K562 (cell line): ENCODE measurements around the gene CSNK1G2. TPM values are rescaled to one million over a fixed set of nuclear protein-coding genes. Genes with fewer than 3 reads are reported as not detected.

Experiments
- ATAC-seq: fragments of 200-7000 bp; cut with Tn5 transposase; 3 replicates; pipeline ENCODE4 v1.9.1; 2020; ENCODE audit warnings: moderate library complexity
- BruUV-seq: library from RNA; stranded (reverse); fragments of 400-500 nt; replicated peaks from 2 replicates; lab custom pipeline; 2021; lab: Mats Ljungman, UMichigan
- CTCF ChIA-PET: fragments of 300-600 bp; formaldehyde crosslinking; extraction: SDS; loops from one replicate; lab custom pipeline; 2021; ENCODE audit warnings: low intra/inter-chr PET ratio; lab: Yijun Ruan, JAX
- POLR2A ChIA-PET: fragments of 300-600, 350-650 bp; sonication (Branson Sonifier 250); formaldehyde crosslinking; extraction: SDS; loops from one replicate; lab custom pipeline; 2021; ENCODE audit warnings: antibody characterized with exemption, inconsistent platforms; lab: Yijun Ruan, JAX
- DNase-seq, 4 experiments: peaks; one replicate each; pipeline versions ENCODE4 v3.0.0 to v3.0.0-alpha.2; 2011 to 2018; ENCODE audit warnings: low spot score in 3 of 4, mixed read lengths in 3 of 4; ENCODE audit errors: extremely low read depth in 1 of 4
- FAIRE-seq: peaks from 2 replicates; lab custom pipeline; 2011; peaks lifted over from hg19 to GRCh38; lab: Jason Lieb, UNC
- H2AFZ ChIP-seq: 2 replicates; pipeline ENCODE4 v1.6.0; 2011; ENCODE audit warnings: low read depth, low read length, control low read depth, inconsistent platforms
- H3K27ac ChIP-seq: fragments of 200-600 bp; 3 replicates; pipeline ENCODE4 v1.8.0; 2011; ENCODE audit warnings: low read depth, mild to moderate bottlenecking, control low read depth, inconsistent platforms, low read length, moderate library complexity, mixed read lengths; ENCODE audit errors: extremely low read depth
- H3K27me3 ChIP-seq, 2 experiments: fragments of 300-600 bp in 1 of 2; 2 replicates in 1 of 2; 3 replicates in 1 of 2; pipeline versions ENCODE4 v1.6.0 to v1.8.0; 2011; ENCODE audit warnings: inconsistent platforms in 2 of 2, low read length in 2 of 2, mild to moderate bottlenecking in 1 of 2, mixed read lengths in 1 of 2, moderate library complexity in 1 of 2; ENCODE audit not compliant: control insufficient read depth in 2 of 2, insufficient read depth in 2 of 2
- H3K36me3 ChIP-seq: fragments of 300-600 bp; 3 replicates; pipeline ENCODE4 v1.8.0; 2011; ENCODE audit warnings: mild to moderate bottlenecking, low read length, inconsistent platforms; ENCODE audit not compliant: control insufficient read depth, insufficient read depth
- H3K4me1 ChIP-seq, 2 experiments: fragments of 200-600 bp in 1 of 2; replicated peaks in 1 of 2; 2 replicates in 1 of 2; 3 replicates in 1 of 2; pipeline versions ENCODE4 v1.5.1 to v1.8.0; 2011; ENCODE audit warnings: inconsistent platforms in 2 of 2, low read length in 2 of 2, mild to moderate bottlenecking in 1 of 2, mixed read lengths in 1 of 2, moderate library complexity in 1 of 2; ENCODE audit not compliant: control insufficient read depth in 2 of 2, insufficient read depth in 2 of 2
- H3K4me2 ChIP-seq: 2 replicates; pipeline ENCODE4 v1.6.1; 2011; ENCODE audit warnings: low read length, control low read depth, inconsistent platforms, mixed read lengths; ENCODE audit not compliant: insufficient read depth
- H3K4me3 ChIP-seq: fragments of 200-600 bp; sonication (generic), shearing (Covaris generic); 2 replicates; pipeline ENCODE4 v1.5.1; 2016; ENCODE audit warnings: control low read depth, inconsistent platforms
- H3K79me2 ChIP-seq: fragments of 200-600 bp; 3 replicates; pipeline ENCODE4 v1.8.0; 2011; ENCODE audit warnings: low read length, inconsistent platforms; ENCODE audit not compliant: control insufficient read depth, insufficient read depth
- H3K9ac ChIP-seq, 2 experiments: 2 replicates each; pipeline versions ENCODE4 v1.6.0 to v1.6.1; 2011; ENCODE audit warnings: low read depth in 2 of 2, low read length in 2 of 2, control low read depth in 1 of 2, inconsistent platforms in 1 of 2, mild to moderate bottlenecking in 1 of 2, mixed read lengths in 1 of 2; ENCODE audit not compliant: insufficient read depth in 1 of 2
- H3K9me1 ChIP-seq: one replicate; pipeline ENCODE4 v1.6.0; 2011; ENCODE audit warnings: inconsistent platforms, mild to moderate bottlenecking, low read length, moderate library complexity; ENCODE audit not compliant: control insufficient read depth, insufficient read depth
- H3K9me3 ChIP-seq: replicated peaks from 2 replicates; pipeline ENCODE4 v1.5.1; 2011; ENCODE audit warnings: low read depth, low read length, inconsistent platforms; ENCODE audit not compliant: control insufficient read depth, insufficient read depth
- H4K20me1 ChIP-seq: replicated peaks from 2 replicates; pipeline ENCODE4 v1.6.1; 2011; ENCODE audit warnings: low read length, inconsistent platforms, mixed read lengths; ENCODE audit not compliant: control insufficient read depth, insufficient read depth
- WGBS: fragments of 100-300 bp; shearing (Covaris generic); methylation state at CpG from one replicate; pipeline ENCODE4 v1.1.6; 2016; ENCODE audit warnings: low coverage, mixed read lengths; ENCODE audit not compliant: insufficient coverage; ENCODE audit errors: missing lambda C conversion rate; 5-methylcytosine and 5-hydroxymethylcytosine counted together
- in situ Hi-C: fragments of 300-500 bp; cut with MboI; formaldehyde crosslinking; loops from 4 replicates; pipeline ENCODE4 v1.15.0; 2018; ENCODE audit warnings: inconsistent platforms, mixed read lengths
- intact Hi-C: fragments of 100-400 bp; cut with micrococcal nuclease; formaldehyde crosslinking; loops from 2 replicates; pipeline ENCODE4 v1.14.2; 2022
- polyA plus RNA-seq, 8 experiments: library from polyadenylated mRNA; depleted of rRNA in 4 of 8; stranded (reverse) in 5 of 8; unstranded in 3 of 8; fragments of >200 nt; fragmentation: Nextera tagmentation in 2 of 8; fragmentation: Illumina TruSeq in 1 of 8; extraction: Ambion mirVana in 2 of 8; extraction: Trizol in 1 of 8; gene quantifications; 2 replicates each; pipeline versions ENCODE4 v1.2.1 to v1.2.3, GENCODE V29; 2011 to 2014; ENCODE audit warnings: inconsistent platforms in 1 of 8, missing spikeins in 1 of 8
- total RNA-seq, 7 experiments: library from RNA; depleted of rRNA in 6 of 7; stranded (reverse); fragments of >200 nt in 6 of 7; fragmentation: Illumina TruSeq in 2 of 7; extraction: Trizol in 2 of 7; gene quantifications; 2 replicates each; pipeline versions ENCODE4 v1.2.1 to v1.2.3, GENCODE V29; 2011 to 2021; ENCODE audit warnings: low replicate concordance in 1 of 7
- TF ChIP-seq, protein P1 (sequence below): sonication (generic); formaldehyde crosslinking; IDR thresholded peaks from 2 replicates; pipeline ENCODE4 v1.8.1; 2023; ENCODE audit warnings: mild to moderate bottlenecking, missing genetic modification reagents
- TF ChIP-seq, protein P2 (sequence below), 2 experiments: fragments of 450-650 bp in 1 of 2; IDR thresholded peaks; 2 replicates each; pipeline ENCODE4 v1.6.1; 2011 to 2017; ENCODE audit warnings: low read depth in 2 of 2, antibody characterized with exemption in 1 of 2, borderline replicate concordance in 1 of 2, low read length in 1 of 2, mild to moderate bottlenecking in 1 of 2, mixed read lengths in 1 of 2; ENCODE audit not compliant: control insufficient read depth in 1 of 2
- TF ChIP-seq, protein P3 (sequence below): fragments of 200-800 bp; sonication (Bioruptor generic); IDR thresholded peaks from 2 replicates; pipeline ENCODE4 v1.6.1; 2017; ENCODE audit warnings: missing genetic modification characterization, missing compliant biosample characterization

The CSNK1G2 gene
- total and polyA plus RNA-seq, 9 of the 15 experiments (the other 6 are each of a cell fraction or from before 2014, with no cell fraction given): 0.48 to 119 (median 49.5) TPM

GRCh38 chr19:1893791-1894190 is 47.2 kb upstream of the CSNK1G2 start:
- POLR2A ChIA-PET: no interaction called here
- BruUV-seq: no TSS peak
- Histone ChIP-seq H3K27ac (no peak overlapping the region), H3K4me1 (peaks cover 9 to 38% of the 10 kb centered on the region in 2 experiments; a peak in 4 of 5 replicates), H3K36me3 (no peaks in the 10 kb centered on the region), H3K9me3 (no peaks in the 10 kb centered on the region), H3K9ac (no peak overlapping the region), H3K27me3 (no peaks in the 10 kb centered on the region), H3K9me1 (no peaks in the 10 kb centered on the region), H3K4me2 (no peak overlapping the region), H3K79me2 (no peaks in the 10 kb centered on the region), H3K4me3 (no peak overlapping the region), H2AFZ (no peak overlapping the region), H4K20me1 (no peaks in the 10 kb centered on the region)
- TF ChIP-seq, protein P1, sequence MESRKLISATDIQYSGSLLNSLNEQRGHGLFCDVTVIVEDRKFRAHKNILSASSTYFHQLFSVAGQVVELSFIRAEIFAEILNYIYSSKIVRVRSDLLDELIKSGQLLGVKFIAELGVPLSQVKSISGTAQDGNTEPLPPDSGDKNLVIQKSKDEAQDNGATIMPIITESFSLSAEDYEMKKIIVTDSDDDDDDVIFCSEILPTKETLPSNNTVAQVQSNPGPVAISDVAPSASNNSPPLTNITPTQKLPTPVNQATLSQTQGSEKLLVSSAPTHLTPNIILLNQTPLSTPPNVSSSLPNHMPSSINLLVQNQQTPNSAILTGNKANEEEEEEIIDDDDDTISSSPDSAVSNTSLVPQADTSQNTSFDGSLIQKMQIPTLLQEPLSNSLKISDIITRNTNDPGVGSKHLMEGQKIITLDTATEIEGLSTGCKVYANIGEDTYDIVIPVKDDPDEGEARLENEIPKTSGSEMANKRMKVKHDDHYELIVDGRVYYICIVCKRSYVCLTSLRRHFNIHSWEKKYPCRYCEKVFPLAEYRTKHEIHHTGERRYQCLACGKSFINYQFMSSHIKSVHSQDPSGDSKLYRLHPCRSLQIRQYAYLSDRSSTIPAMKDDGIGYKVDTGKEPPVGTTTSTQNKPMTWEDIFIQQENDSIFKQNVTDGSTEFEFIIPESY (CRISPR knock-in tag): peak; percentile 93
- TF ChIP-seq, protein P2, sequence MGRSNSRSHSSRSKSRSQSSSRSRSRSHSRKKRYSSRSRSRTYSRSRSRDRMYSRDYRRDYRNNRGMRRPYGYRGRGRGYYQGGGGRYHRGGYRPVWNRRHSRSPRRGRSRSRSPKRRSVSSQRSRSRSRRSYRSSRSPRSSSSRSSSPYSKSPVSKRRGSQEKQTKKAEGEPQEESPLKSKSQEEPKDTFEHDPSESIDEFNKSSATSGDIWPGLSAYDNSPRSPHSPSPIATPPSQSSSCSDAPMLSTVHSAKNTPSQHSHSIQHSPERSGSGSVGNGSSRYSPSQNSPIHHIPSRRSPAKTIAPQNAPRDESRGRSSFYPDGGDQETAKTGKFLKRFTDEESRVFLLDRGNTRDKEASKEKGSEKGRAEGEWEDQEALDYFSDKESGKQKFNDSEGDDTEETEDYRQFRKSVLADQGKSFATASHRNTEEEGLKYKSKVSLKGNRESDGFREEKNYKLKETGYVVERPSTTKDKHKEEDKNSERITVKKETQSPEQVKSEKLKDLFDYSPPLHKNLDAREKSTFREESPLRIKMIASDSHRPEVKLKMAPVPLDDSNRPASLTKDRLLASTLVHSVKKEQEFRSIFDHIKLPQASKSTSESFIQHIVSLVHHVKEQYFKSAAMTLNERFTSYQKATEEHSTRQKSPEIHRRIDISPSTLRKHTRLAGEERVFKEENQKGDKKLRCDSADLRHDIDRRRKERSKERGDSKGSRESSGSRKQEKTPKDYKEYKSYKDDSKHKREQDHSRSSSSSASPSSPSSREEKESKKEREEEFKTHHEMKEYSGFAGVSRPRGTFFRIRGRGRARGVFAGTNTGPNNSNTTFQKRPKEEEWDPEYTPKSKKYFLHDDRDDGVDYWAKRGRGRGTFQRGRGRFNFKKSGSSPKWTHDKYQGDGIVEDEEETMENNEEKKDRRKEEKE (IDR thresholded peaks at IDR 0.05; ENCODE audit: borderline replicate concordance in 1 of 2, control insufficient read depth in 1 of 2, low read depth in 2 of 2, low read length in 1 of 2): no peak
- TF ChIP-seq, protein P3, sequence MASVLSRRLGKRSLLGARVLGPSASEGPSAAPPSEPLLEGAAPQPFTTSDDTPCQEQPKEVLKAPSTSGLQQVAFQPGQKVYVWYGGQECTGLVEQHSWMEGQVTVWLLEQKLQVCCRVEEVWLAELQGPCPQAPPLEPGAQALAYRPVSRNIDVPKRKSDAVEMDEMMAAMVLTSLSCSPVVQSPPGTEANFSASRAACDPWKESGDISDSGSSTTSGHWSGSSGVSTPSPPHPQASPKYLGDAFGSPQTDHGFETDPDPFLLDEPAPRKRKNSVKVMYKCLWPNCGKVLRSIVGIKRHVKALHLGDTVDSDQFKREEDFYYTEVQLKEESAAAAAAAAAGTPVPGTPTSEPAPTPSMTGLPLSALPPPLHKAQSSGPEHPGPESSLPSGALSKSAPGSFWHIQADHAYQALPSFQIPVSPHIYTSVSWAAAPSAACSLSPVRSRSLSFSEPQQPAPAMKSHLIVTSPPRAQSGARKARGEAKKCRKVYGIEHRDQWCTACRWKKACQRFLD: no peak
- in situ Hi-C loops: no loop called here
- DNase-seq (peak in 2 of 4 experiments; percentile 2 to 7), FAIRE-seq (no peak), ATAC-seq (no peak)
- intact Hi-C loops: no loop called here
- 87% methylated on average over 14 of the region's 17 CpGs for WGBS
- CTCF ChIA-PET: no interaction called here
